GM21423 (cell line): ENCODE data around the gene CHST5.
A peak's percentile ranks its signal among the peaks of the same experiment; 100 is the strongest.

ENCODE experiments used
- ATAC-seq: cut with Tn5 transposase; IDR thresholded peaks from one replicate; pipeline ENCODE4 v1.9.1; 2021; ENCODE audit warnings: mild to moderate bottlenecking, moderate library complexity; ENCODE audit not compliant: unreplicated experiment

CHST5 gene

DNA sequence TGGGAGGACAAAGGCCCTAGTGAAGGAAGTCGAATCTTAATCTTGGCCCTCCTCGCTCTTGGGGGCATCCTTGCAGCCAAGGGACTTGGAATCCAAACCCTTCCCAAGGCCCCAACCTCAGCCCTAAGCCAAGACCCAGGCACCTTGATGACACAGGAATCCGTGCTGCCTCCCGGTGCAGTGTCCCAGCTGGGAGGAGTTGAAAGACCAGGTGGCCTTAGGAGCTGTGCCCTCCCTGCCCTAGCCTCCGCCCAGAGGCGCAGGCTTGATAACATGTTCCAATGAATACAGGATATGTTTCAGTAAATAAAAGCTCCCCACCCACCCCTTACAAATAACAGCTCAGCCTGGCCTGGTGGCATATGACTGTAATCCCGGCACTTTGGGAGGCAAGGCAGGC, at the start of gene CHST5:
Gene CHST5 (minus strand): TSS at position 208 of the 400 bp plus-strand sequence. CDS start 5,724 bp downstream, outside the sequence.
- ATAC-seq, result no peak

- no peak for ATAC-seq
These were observed 48.2 kb upstream of the CHST5 start for GRCh38 chr16:75584108-75584507.

GRCh38 chr16:75579281-75579834, 43.5 kb upstream of the CHST5 start:
- ATAC-seq, result no peak

DNA sequence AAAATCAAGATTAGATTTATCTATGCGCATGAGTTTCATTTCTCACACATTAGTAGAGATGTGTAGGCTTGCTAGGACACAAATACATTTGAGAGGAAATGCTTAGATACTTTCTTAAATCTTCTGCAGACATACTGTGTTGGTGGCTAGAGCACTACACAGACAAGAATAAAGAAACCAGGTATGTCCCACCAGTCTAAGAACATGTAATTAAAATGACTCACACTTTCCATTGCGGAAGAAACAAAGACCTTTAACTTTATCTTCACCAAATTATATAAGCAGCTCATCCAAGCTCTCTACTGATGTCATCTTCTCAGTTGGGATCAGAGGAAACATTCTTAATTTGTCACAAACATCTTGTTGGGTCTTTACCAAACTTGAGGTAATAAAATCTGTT, 42.8 kb upstream of the CHST5 start:
- ATAC-seq, result no peak

DNA sequence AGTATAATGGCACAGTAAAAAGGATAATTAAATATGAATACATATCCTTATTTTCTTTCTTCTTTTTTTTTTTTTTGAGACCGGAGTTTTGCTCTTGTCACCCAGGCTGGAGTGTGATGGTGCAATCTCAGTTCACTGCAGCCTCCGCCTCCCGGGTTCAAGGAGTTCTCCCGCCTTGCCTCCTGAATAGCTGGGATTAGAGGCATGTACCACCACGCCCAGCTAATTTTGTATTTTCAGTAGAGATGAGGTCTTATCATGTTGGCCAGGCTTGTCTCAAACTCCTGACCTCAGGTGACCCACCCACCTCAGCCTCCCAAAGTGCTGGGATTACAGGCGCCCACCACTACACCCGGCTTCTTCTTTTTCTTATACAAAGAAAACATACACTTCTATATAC, 42.3 kb upstream of the CHST5 start:
- no peak for ATAC-seq

DNA sequence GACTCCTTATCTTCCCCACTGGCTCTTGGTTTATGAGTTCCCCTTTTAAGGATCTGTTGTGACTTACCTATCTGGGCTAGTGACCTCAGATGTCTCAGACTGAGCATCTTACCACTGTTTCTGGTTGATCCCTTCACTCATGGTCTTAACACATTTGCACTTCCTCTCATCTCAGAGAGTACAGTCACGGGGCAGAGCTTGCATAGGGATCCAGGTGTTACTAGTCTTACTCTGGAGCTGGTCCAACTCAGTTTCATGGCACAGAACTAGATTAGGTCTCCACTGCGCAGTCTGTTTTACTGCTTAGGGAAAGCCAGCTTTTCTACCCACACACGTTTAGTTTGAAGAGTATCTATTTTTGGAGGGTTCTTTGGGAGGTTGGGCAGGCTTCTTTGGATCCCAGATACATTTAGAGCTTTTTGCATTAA, 40.5 kb upstream of the CHST5 start:
- peak; percentile 51 for ATAC-seq

- ATAC-seq, result no peak
These were observed 40.0 kb upstream of the CHST5 start for GRCh38 chr16:75575958-75576357.

DNA sequence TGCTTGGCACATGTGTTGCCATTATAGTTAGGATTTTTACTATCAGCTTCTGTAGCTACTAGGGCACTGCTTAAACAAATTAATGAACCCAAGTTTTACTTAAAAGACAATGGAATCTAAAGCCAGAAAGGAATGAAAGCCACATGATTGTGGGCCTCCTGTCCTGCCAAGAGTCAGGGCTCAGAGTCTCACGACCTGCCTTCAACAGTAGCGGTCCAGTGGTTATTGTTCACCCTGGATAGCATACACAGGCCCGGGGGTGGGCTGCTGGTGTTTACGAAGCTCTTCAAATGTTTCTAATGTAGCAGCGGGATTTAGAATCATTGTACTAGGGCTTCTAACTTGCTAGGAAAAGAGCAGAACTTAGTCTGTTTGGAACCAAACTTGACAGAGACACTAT, 38.0 kb upstream of the CHST5 start:
- no peak for ATAC-seq

DNA sequence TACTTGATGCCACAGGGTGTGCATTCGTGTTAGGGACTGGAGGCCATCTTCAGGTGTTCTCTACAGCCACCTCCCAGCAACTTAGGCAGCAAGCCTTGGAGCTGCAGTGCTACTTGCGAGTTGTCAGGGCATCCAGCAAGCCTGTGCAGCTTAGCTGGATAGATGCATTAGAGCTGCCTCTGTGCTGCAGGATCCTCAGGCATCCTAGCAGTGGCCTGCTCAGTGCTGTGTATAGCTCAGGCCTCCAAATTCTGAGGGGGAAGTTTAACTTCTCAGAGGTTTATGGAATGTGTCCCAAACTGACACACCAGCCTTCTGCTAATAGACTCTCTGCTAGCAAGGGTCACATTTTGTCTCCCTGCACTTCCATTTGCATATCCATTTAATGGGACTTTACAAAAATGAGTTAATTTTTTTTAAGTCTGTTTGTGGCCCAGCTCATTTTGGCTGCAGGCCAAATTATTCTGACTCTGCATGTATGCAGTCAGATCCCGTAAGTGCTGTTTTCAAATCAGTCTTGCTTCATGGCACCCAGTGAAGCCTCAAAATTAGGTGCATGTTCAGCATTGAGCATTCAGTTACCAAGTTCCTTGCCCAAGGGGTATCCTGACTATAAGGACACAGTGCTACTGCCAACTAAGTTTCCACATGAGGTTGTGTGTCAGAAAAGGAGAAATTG, 37.1 kb upstream of the CHST5 start:
- no peak for ATAC-seq

- no peak for ATAC-seq
These were observed 34.6 kb upstream of the CHST5 start for GRCh38 chr16:75570396-75571065.

DNA sequence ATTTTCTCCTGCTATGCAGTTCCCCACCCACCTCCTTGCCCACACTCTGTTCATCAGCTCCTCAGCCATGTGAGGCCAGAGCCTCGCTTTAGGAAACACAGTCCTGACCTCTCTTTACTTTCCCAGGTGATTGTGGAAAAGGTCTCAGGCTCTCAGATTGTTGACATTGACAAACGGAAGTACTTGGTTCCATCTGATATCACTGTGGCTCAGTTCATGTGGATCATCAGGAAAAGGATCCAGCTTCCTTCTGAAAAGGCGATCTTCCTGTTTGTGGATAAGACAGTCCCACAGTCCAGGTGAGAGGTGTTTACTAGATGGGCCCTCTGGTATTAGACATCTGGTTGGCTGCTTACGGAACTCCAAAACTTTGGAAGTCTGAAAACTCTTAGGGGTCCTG, 32.0 kb upstream of the CHST5 start:
- ATAC-seq, result no peak

DNA sequence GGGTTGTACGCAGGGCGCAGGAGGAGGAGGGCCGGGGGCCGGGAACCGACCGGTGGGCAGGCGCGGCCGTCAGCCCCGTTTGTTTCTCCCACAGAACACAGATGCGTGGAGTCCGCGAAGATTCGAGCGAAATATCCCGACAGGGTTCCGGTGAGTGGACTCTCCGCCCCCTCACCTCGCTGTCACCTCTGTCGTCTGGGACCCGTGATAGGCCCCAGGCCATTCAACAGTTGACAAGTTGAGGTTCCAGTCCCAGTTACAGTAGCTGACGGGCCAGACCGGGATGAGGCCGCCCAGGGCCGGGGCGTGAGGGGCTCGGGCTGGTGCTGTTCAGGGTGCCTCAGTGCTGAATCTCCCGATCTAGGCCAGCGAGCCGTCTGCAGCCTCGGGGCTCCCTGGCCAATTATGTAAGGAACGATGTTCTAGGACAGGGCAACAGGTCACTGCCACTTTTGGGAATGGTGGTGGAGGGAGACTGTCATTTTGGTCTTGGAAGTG, 30.9 kb upstream of the CHST5 start:
- no peak for ATAC-seq

DNA sequence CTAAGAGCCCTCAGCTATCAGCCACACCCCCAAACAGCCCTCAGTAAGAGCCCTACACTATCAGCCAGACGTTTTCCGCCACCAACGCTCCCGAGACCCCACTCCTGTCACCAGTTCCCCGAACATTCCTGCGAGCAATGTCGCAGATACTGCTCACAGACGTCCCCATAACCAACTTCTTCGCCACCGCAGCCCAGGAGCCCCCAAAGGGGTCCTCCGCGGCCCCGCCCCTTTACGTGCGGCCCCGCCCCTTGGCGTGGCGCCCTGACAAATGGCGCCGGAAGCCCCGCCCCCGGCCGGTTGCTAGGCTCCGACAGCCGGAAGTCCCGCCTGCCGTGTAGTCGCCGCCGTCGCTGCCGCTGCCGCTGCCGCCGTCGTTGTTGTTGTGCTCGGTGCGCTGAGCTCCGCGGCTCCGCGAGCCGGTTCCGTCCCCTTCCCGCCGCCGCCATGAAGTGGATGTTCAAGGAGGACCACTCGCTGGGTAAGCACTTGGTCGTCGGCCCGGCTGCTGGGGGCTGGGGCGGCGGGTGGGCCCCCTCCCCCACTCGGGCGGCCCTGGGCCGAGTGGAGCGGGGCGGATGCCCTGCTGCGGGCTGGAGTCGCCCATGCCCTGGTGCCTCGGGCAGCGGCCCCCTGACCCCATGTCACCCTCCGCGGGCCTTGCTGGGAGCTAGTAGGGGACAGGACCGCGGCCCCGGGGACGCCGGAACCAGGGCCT, 30.3 kb upstream of the CHST5 start, which contains the start of gene GABARAPL2:
Gene GABARAPL2 (plus strand): TSS at position 340 of the 718 bp plus-strand sequence. CDS start 108 bp downstream, at position 448.
- ATAC-seq, result peak; percentile 69

GRCh38 chr16:75565640-75566039, 29.7 kb upstream of the CHST5 start:
- no peak for ATAC-seq

DNA sequence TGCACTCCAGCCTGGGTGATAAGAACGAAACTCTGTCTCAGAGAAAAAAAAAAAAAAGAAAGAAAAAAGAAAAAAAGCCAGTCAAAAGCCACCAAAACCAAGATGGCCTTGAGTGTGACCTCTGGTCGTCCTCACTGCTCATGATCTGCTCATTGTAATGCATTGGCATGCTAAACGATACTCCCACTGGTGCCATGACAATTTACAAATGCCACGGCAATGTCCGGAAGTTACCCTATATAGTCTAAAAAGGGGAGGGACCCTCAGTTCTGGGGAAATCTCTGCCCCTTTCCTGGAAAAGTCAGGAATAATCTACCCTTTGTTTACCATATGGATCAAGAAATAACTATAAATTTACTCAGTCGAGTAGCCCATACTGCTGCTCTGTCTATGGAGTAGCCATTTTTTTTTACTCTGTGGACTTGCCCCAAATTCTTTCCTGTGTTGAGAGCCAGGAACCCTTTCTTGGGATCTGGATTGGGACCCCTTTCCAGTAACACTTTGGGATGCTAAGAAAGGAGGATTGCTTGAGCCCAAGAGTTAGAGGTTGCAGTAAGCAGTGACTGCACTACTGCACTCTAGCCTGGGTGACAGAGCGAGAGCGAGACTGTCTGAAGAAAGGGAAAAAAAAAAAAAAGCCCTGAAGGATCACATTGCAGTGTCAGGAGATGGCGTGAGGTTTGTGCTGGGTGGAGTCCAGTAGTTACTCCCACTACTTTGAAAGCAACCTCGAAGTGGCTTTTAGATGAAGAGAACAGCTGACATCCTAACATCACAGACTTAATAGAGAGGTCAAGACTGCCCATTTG, 23.9 kb upstream of the CHST5 start:
- no peak for ATAC-seq

GRCh38 chr16:75558846-75559401, 23.0 kb upstream of the CHST5 start:
- ATAC-seq, result no peak

- no peak for ATAC-seq
These were observed 20.6 kb upstream of the CHST5 start for GRCh38 chr16:75556431-75556950.

DNA sequence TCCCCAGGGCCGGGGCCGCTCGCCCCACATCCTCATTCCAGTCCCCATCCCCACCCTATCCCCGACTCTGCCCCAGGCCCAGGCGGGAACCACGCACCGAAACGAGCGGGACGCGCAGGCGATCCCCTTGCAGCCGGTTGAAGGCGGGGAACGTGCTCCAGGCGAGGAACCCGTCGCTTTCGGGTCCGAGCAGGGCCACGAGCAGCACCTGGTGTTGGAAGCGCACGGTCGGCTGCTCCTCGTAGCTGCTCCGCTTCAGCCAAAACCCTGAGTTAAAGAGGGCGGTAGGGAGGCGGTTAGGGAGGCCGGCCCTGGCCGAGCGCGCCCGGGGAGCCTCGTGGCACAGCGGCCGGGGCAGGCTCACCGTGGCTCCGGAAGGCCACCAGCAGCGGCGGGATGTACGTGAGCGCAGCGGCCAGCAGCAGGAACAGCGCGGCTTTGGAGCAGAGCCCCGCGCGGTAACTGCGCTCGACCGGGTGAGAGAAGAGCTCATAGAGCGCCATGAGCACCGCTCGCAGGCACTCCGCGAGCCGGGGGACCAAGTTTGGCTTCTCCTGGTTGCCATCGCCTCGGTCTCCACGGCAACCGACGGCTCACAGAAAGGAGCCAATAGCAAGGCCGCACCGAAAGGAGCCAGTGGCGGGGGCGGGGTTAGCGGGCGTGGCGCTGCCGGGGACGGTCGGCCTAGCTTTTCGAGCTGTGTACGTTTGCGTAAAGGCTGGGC, 20.0 kb upstream of the CHST5 start, which contains the start of gene TMEM231:
Gene TMEM231 (minus strand): TSS at position 546 of the 724 bp plus-strand sequence. CDS start 43 bp downstream, at position 503.
- ATAC-seq, result peak; percentile 98

- peak; percentile 37 for ATAC-seq
These were observed 19.4 kb upstream of the CHST5 start for GRCh38 chr16:75555213-75555706.
